Measurements from ENCODE around the gene TET2.
A peak's percentile ranks its signal among the peaks of the same experiment; 100 is the strongest.

The TET2 gene

DNA sequence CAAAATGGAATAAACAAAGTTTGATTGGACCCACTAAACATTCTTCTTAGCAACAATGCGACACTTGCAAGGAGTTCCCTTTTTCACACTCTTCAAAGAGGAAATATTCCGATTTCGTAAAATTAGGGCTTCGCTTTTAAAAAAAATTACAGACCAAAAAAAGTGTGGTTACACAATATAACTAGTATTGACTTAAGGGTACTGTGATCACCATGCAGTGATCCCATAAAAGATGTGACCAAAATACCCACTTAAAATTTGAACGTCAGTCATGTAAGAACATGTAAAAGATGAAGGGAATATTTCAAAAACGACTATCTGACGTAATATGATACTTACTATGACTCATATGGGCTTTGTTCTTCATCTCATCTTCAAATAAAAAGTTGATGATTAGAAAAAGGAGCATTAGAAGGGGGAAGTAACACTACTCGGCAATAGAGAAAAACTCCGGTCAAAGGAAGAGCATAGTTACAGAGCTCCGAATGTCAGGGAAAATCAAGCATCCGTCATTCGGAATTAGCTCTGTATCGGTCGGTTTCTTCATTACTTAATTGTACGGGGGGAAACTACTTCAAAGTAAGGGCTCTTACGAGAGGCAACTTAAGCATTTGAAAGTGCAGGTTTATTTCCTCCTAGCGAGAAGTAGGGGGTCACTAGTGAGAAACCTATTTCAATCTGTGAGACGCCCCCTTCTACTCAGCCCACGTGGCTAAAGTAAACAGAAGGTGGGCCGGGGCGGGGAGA is 1.3 kb upstream of the TET2 start:
- peak; percentile 77 for DNase-seq

- peak; percentile 58 for DNase-seq
Observed at GRCh38 chr4:105145903-105146275, 787 bp upstream of the TET2 start.

DNA sequence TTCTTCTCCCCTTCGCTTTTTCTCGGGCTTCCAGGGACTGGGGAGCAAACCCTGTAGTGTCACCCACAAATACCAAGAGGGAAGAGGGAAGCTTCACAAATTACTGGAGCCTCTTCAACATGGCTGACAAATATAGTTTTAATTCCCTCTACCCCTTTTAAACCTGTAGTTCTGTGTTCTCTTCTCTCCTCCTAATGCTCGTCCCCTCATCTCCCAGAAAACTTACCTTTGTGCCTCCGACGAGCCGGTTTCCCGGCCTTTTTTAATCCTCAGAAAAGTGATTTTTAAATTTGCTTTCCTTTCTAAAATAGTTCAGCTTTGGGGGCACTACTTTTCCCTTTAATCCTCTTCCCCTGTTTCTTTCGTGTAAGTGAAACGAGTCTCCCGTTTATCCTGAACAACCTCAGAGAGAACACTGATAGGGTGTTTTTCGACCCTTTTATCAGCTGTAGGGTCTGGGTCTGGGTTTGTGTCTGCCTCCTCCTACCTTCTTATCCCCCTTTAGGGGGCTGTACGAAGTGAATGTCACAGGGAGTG is 408 bp downstream of the TET2 start:
- DNase-seq, result no peak

GRCh38 chr4:105147553-105148161 is 981 bp downstream of the TET2 start:
- DNase-seq, result peak; percentile 69

DNA sequence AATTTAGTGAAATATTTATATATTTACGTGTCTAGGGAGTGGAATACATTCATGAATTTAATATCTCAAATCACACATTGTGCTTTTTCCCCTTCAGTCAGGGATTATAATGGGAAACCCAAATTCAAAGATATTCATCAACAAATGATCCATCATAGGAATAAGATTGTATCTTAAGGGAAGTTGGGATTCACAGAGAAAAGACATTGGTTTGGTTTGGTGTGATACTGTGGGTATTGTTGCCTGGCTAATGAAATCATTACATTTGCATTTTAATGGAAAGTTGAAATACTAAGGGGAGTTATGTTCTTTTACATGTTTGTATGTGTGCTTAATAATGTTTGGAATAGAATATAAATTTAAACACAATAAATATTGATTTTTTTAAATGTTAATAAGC is 1.7 kb downstream of the TET2 start:
- no peak for DNase-seq

DNA sequence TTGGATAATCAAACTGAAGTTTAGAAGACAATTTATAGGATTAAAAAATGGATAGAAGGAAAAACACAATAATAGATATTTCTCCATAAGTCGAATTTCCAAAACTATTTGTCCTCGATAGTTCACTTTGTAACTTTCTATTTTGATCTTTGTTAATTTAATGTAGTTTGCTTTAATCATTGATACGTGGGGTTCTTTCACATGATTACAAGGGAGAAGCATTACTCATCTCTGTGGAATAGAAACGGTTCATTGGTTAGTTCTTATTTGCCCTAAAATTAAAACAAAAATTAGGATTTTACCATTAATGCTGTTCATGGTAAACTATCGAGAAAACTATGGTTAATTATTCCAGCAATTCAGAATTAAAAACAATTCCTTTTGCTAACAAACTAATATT is 2.1 kb downstream of the TET2 start:
- no peak for DNase-seq

GRCh38 chr4:105149771-105150170 is 3.1 kb downstream of the TET2 start:
- peak; percentile 43 for DNase-seq

GRCh38 chr4:105150503-105150902 is 3.8 kb downstream of the TET2 start:
- DNase-seq, result no peak

DNA sequence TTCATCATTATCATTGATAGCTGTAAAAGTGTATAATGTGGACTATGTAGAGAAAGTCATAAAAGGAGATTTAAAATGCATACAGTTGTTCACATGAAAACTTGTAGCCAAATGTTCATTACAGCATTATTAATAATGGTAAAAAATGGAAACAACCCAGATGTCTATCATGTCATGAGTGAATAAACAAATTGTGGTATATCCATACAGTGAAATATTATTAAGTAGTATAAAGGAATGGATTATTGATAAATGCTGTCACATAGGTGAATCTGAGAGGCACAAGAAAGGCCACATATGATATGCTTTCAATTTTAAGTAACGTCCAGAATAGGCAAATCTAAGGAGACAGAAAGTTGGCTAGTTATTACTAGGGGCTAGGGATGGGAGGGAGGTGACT is 7.1 kb downstream of the TET2 start:
- no peak for DNase-seq

DNA sequence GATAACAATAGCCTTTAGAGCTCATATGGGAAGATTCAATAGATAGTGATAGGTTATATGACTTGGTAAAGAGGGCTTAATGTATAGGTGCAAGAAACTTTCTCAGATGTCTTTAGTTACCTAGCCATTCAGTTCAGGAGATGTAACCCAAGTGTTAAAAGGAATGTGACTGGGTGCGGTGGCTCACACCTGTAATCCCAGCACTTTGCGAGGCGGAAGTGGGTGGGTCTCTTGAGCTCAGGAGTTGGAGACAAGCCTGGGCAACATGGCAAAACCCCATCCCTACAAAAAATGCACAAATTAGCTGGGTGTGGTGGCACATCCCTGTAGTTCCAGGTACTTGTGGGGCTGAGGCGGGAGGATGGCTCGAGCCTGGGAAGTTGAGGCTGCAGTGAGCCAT is 7.9 kb downstream of the TET2 start:
- DNase-seq, result no peak

DNA sequence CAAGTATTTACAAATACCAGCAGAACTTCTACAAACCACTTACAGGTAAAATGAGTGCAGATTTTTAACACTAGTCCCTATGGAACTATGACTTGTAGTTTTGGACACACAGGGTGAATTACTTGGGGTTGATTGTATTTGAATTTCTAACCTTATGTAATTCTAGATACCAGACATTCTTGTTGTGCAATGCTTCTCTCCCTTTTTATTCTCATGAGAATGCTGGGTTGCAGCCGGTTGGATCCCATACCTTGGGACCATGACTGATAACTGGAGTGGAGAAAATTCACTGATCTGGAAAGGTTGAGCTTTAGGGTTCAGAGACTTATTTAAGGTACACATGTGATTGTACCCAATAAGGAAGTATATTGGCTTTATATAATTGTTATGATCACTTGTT is 8.8 kb downstream of the TET2 start:
- no peak for DNase-seq

- DNase-seq, result peak; percentile 30
Observed at GRCh38 chr4:105158837-105159236, 12.2 kb downstream of the TET2 start.

- peak; percentile 61 for DNase-seq
Observed at GRCh38 chr4:105162123-105162796, 15.6 kb downstream of the TET2 start.

- no peak for DNase-seq
Observed at GRCh38 chr4:105164548-105164947, 17.9 kb downstream of the TET2 start.

DNA sequence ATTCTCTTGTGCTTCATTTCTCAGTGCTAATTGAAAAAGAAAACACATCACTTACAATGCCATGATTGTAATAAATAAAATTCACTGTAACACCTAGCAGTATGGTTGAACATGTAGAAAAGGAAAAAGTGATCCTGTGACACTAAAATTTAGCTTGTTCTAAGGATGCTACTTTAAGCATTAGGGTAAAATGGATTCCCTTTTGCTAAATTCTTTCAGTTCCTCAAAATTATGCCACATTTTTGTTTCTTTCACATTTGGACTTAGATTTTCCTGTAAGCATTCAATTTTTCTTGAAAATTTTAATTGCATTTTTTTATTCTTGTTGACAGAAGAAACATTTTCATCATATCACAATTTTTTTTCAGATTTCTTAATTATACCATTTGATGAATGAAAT is 19.4 kb downstream of the TET2 start:
- no peak for DNase-seq

DNA sequence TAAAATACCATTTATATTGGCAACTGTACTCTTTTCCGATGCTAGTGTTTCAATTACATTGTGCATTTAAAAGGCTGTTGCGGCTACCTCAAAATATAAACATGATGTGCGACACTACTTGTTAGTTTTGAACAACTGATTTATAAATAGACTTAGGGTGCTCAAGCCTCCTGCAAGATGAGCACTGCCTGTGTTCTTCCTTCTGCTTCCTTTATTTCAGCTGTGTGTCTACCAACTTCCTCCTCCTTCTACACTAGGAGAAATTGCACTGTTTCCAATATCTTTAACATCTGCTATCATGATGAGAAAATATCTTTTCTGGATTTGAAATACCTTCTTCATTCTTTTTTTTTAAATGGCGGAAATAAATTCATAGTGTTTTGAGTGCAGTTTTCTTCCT is 24.0 kb downstream of the TET2 start:
- peak; percentile 38 for DNase-seq

- DNase-seq, result no peak
Observed at GRCh38 chr4:105171912-105172311, 25.2 kb downstream of the TET2 start.

DNA sequence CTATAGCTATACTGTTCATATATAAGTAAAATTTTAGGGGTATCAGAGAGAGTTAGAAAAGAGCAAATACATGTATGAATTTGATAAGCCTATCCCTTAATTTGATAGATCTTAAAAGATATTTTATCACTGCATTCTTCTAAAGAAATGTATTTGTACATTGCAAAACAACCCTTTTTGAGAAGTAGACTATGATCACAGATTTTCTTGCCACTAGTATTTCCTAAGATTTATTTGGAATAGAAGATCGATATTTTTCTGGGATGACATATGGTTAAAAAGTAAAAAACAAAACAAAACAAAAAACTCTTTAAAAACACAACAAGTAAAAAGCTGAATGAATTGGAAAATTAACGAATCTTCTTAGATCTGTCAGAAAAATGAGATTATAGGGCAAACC is 27.4 kb downstream of the TET2 start:
- no peak for DNase-seq

DNA sequence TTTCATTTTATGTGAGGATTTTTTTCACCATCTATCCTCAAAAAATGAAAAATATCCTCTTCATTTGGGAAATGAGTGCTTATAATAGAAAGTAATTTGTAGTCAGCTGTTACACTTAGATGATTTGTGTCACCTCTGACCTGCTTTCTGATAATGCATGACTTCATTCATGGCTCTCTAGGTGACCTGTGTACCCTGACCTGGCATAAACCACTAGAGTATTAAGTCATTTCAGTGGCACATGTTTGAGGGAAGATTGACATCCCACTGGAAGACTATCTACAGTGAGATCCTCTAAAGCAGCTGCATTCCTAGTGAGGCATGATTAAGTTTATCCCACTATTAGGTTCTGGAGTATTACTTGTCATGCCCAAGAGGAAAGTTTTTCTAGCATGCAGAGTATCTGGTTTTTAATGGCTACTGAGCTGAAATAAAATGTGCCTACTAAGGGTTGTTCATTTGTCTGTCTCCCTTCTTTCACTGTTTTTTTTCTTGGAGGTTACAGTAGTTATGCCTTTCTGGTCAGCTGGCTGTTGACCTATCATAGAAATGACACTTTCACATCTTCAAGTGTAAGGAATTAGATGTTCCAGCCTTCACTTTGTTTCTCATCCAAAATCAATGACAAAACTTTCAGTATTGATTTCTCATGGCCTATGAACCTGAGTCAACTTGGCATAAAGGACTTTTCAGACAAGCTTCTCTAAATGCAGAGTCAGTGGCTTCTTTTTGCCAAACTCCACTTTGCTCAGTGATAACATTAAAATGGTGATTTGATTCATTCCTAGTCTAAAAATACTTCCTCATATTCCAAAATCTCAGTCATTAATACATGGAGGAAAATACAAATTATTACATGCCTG is 33.1 kb downstream of the TET2 start:
- DNase-seq, result no peak

DNA sequence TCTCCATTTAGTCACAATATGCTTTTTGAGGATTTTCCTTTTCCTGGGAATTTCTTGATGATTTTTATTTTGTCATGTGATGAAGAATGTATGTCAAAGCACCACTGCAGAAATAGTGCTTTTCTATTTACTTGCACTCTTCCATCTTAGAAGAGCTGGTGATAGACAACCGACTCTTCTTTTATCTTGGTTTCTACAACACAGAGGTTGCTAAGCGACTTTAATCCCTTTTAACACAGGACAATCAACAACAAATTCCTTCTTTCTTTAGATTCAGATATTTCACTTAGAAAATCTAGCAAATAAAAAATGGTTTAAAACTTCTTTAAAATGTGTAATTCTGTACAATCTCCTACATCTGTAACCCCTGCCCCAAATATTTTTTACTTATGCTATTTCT is 34.6 kb downstream of the TET2 start:
- DNase-seq, result no peak

GRCh38 chr4:105182211-105182610 is 35.5 kb downstream of the TET2 start:
- DNase-seq, result no peak

DNA sequence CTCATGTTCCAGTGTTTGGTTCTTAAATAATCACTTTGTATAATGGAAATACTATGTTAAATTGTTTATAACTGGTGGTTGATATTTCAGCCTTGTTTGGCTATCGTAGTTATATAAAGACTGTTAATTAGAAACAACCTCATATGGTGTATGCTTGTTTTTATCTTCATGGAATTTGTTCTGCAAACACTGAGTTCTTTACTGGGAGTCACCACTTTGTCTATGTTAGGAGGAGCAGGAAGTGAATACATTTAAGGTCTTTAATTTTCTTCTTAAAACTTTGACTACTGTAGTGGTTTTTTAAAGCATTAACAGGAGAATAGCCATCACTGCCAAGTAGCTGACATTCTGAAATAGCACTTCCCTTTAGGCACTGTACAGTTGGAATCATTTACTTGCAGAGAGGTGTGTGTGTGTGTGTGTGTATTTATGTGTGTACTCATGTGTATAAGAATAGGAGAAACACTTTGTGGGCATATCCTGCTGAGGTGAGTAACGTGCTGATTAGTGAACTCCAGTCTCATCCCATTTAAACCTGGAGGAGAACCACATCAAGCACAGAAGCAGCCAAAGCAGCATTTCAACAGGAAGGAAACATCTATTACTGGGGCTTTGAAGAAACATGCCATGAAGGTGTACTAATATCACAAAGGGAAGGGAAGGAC is 37.8 kb downstream of the TET2 start:
- DNase-seq, result no peak
